GM23338 (cell line): ENCODE measurements around the gene SNAPC2. TPM values are rescaled to one million over a fixed set of nuclear protein-coding genes. Genes with fewer than 3 reads are reported as not detected.

Experiments
- ATAC-seq: fragments of 200-7000 bp; cut with Tn5 transposase; 3 replicates; pipeline ENCODE4 v1.9.1; 2020
- DNase-seq: peaks from one replicate; pipeline ENCODE4 v3.0.0-alpha.2; 2015; ENCODE audit warnings: low spot score
- H2AFZ ChIP-seq: fragments of 200-600 bp; sonication (generic); 2 replicates; pipeline ENCODE4 v1.8.0; 2016; ENCODE audit warnings: antibody characterized with exemption, mild to moderate bottlenecking, moderate library complexity
- H3F3A ChIP-seq: fragments of 200-600 bp; sonication (generic); replicated peaks from 2 replicates; pipeline ENCODE4 v1.8.0; 2017; ENCODE audit warnings: antibody characterized with exemption, mixed run types, low read depth
- H3K27ac ChIP-seq: fragments of 200-600 bp; sonication (generic); 2 replicates; pipeline ENCODE4 v1.6.1; 2016; ENCODE audit warnings: low read depth
- H3K27me3 ChIP-seq: fragments of 200-600 bp; sonication (generic); 2 replicates; pipeline ENCODE4 v1.8.0; 2016; ENCODE audit warnings: mild to moderate bottlenecking, mixed run types, moderate library complexity; ENCODE audit not compliant: insufficient read depth
- H3K36me3 ChIP-seq: fragments of 200-600 bp; sonication (generic); 2 replicates; pipeline ENCODE4 v1.8.0; 2016; ENCODE audit warnings: mild to moderate bottlenecking; ENCODE audit not compliant: insufficient read depth
- H3K4me1 ChIP-seq: fragments of 200-600 bp; sonication (generic); 2 replicates; pipeline ENCODE4 v1.8.0; 2016; ENCODE audit warnings: mild to moderate bottlenecking, moderate library complexity; ENCODE audit not compliant: insufficient read depth
- H3K4me2 ChIP-seq: fragments of 200-600 bp; sonication (generic); 2 replicates; pipeline ENCODE4 v1.7.1; 2017; ENCODE audit warnings: mixed run types
- H3K4me3 ChIP-seq: fragments of 200-600 bp; sonication (generic); 2 replicates; pipeline ENCODE4 v1.6.1; 2016; ENCODE audit warnings: mixed run types
- H3K79me2 ChIP-seq: fragments of 200-600 bp; sonication (generic); replicated peaks from 2 replicates; pipeline ENCODE4 v1.8.0; 2017; ENCODE audit warnings: mild to moderate bottlenecking; ENCODE audit not compliant: insufficient read depth
- H3K9me2 ChIP-seq: fragments of 200-600 bp; sonication (generic); 2 replicates; pipeline ENCODE4 v1.8.0; 2017; ENCODE audit not compliant: insufficient read depth
- H4K20me1 ChIP-seq: fragments of 200-600 bp; sonication (generic); replicated peaks from 2 replicates; pipeline ENCODE4 v1.8.0; 2017; ENCODE audit warnings: mild to moderate bottlenecking; ENCODE audit not compliant: insufficient read depth
- H3K27ac Mint-ChIP-seq: 2 replicates; pipeline ENCODE4 v1.8.0; 2020; ENCODE audit warnings: inconsistent platforms, mild to moderate bottlenecking, moderate library complexity, mixed read lengths
- H3K27me3 Mint-ChIP-seq: 3 replicates; pipeline ENCODE4 v1.8.0; 2022; ENCODE audit warnings: low read depth, mild to moderate bottlenecking, moderate library complexity, mixed read lengths, inconsistent platforms; ENCODE audit not compliant: insufficient read depth, poor library complexity
- H3K36me3 Mint-ChIP-seq: 3 replicates; pipeline ENCODE4 v1.8.0; 2021; ENCODE audit warnings: low read depth, mild to moderate bottlenecking, inconsistent platforms, moderate library complexity, mixed read lengths
- H3K4me1 Mint-ChIP-seq: 3 replicates; pipeline ENCODE4 v1.8.0; 2020; ENCODE audit warnings: mild to moderate bottlenecking, inconsistent platforms, mixed read lengths
- H3K4me3 Mint-ChIP-seq: 3 replicates; pipeline ENCODE4 v1.8.0; 2021; ENCODE audit warnings: moderate library complexity, mild to moderate bottlenecking, inconsistent platforms, mixed read lengths
- H3K9me3 Mint-ChIP-seq: 3 replicates; pipeline ENCODE4 v1.8.0; 2020; ENCODE audit warnings: moderate library complexity, mild to moderate bottlenecking, inconsistent platforms, mixed read lengths
- CREB1 ChIP-seq: fragments of 250-450 bp; sonication (Bioruptor Pico); IDR thresholded peaks from 2 replicates; pipeline ENCODE4 v1.5.0; 2020; ENCODE audit warnings: low read depth, mild to moderate bottlenecking, moderate library complexity
- EZH2 ChIP-seq: fragments of 200-600 bp; sonication (generic); IDR thresholded peaks from one replicate; pipeline ENCODE4 v1.8.0; 2017; ENCODE audit warnings: antibody characterized with exemption, mild to moderate bottlenecking, low read depth; ENCODE audit not compliant: unreplicated experiment
- EZH2phosphoT487 ChIP-seq: fragments of 200-600 bp; sonication (generic); IDR thresholded peaks from one replicate; pipeline ENCODE4 v1.8.1; 2018; ENCODE audit warnings: antibody characterized with exemption; ENCODE audit not compliant: unreplicated experiment
- JUNB ChIP-seq: IDR thresholded peaks from one replicate; pipeline ENCODE4 v1.6.1; 2016; ENCODE audit warnings: antibody characterized with exemption; ENCODE audit not compliant: unreplicated experiment
- NANOG ChIP-seq: IDR thresholded peaks from 2 replicates; pipeline ENCODE4 v1.6.1; 2016; ENCODE audit warnings: antibody characterized with exemption, borderline replicate concordance
- POLR2AphosphoS5 ChIP-seq: IDR thresholded peaks from 2 replicates; pipeline ENCODE4 v1.6.1; 2016; ENCODE audit warnings: antibody characterized with exemption, low read depth
- STAT1 ChIP-seq: IDR thresholded peaks from one replicate; pipeline ENCODE4 v1.6.1; 2016; ENCODE audit warnings: antibody characterized with exemption; ENCODE audit not compliant: unreplicated experiment
- ZNF114 ChIP-seq: fragments of 250-450 bp; sonication (Bioruptor Pico); IDR thresholded peaks from 2 replicates; pipeline ENCODE4 v1.5.0; 2020; ENCODE audit warnings: mild to moderate bottlenecking, moderate library complexity
- polyA plus RNA-seq: library from polyadenylated mRNA; unstranded; fragments of >200 nt; fragmentation: Nextera tagmentation; extraction: Ambion mirVana; gene quantifications from 2 replicates; pipeline ENCODE4 v1.2.1, GENCODE V29; 2016
- total RNA-seq: library from RNA; depleted of rRNA; stranded (reverse); fragments of >200 nt; shearing (Covaris generic); gene quantifications from 2 replicates; pipeline ENCODE4 v1.2.3, GENCODE V29; 2014
- TF ChIP-seq, protein P1 (sequence below), 2 experiments: fragments of 200-600 bp in 1 of 2; sonication (generic) in 1 of 2; conservative IDR thresholded peaks; 2 replicates each; pipeline versions ENCODE4 v1.5.1 to v1.6.1; 2016 to 2017; ENCODE audit warnings: antibody characterized with exemption in 2 of 2, low read depth in 2 of 2, mild to moderate bottlenecking in 2 of 2, moderate library complexity in 1 of 2
- TF ChIP-seq, protein P2 (sequence below): IDR thresholded peaks from 2 replicates; pipeline ENCODE4 v1.6.1; 2016; ENCODE audit warnings: antibody characterized with exemption
- TF ChIP-seq, protein P3 (sequence below): IDR thresholded peaks from one replicate; pipeline ENCODE4 v1.6.1; 2018; ENCODE audit warnings: antibody characterized with exemption; ENCODE audit not compliant: unreplicated experiment

Gene SNAPC2
- total and polyA plus RNA-seq, 2 experiments from 2014 or later: 17.1 to 25.1 TPM

DNA sequence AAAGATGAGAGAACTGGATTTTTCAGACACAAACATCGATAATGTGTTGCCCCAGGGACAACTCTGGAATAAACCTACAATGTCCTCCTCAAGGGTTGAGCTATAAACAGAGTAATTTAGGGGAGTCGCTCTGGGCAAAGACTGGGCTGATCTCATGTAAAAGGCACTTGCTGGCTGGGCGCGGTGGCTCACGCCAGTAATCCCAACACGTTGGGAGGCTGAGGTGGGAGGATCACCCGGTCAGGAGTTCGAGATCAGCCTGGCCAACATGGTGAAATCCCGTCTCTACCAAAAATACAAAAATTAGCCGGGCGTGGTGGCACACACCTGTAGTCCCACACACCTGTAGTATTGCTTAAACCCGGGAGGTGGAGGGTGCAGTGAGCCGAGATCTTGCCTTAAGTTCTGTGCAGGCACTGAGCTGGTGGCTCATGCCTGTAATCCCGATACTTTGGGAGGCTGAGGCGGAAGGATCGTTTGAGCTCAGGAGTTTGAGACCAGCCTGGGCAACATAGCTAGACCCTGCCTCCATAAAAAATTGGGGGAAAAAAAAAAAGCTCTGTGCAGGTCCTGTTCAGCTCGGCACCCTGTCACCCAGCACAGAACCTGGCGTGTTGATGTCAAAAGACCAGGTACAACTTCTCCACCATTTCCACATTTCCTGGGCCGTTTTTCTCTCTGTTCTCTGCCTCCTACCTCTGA lies 21.9 kb downstream of the SNAPC2 start:
- no peak overlapping the region for H2AFZ ChIP-seq
- H3K9me2 ChIP-seq: no peaks in the 10 kb centered on the region
- peak overlapping the region; percentile 94 for H3K4me3 Mint-ChIP-seq
- no peak overlapping the region; the same call in 1 of the 2 replicates for H3K27ac ChIP-seq
- H3K4me3 ChIP-seq: peak overlapping the region; percentile 99
- peaks cover 54% of the 10 kb centered on the region for H3K36me3 Mint-ChIP-seq
- peaks cover 61% of the 10 kb centered on the region for H3K79me2 ChIP-seq
- H3F3A ChIP-seq: peaks cover 13% of the 10 kb centered on the region; the same call in 1 of the 2 replicates
- H4K20me1 ChIP-seq: peaks cover 26% of the 10 kb centered on the region
- TF ChIP-seq ZNF114: no peak
- TF ChIP-seq, protein P1, sequence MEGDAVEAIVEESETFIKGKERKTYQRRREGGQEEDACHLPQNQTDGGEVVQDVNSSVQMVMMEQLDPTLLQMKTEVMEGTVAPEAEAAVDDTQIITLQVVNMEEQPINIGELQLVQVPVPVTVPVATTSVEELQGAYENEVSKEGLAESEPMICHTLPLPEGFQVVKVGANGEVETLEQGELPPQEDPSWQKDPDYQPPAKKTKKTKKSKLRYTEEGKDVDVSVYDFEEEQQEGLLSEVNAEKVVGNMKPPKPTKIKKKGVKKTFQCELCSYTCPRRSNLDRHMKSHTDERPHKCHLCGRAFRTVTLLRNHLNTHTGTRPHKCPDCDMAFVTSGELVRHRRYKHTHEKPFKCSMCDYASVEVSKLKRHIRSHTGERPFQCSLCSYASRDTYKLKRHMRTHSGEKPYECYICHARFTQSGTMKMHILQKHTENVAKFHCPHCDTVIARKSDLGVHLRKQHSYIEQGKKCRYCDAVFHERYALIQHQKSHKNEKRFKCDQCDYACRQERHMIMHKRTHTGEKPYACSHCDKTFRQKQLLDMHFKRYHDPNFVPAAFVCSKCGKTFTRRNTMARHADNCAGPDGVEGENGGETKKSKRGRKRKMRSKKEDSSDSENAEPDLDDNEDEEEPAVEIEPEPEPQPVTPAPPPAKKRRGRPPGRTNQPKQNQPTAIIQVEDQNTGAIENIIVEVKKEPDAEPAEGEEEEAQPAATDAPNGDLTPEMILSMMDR (conservative IDR thresholded peaks at IDR 0.05; ENCODE audit: low read depth in 2 of 2): no peak
- no peak for TF ChIP-seq STAT1
- TF ChIP-seq, protein P2, sequence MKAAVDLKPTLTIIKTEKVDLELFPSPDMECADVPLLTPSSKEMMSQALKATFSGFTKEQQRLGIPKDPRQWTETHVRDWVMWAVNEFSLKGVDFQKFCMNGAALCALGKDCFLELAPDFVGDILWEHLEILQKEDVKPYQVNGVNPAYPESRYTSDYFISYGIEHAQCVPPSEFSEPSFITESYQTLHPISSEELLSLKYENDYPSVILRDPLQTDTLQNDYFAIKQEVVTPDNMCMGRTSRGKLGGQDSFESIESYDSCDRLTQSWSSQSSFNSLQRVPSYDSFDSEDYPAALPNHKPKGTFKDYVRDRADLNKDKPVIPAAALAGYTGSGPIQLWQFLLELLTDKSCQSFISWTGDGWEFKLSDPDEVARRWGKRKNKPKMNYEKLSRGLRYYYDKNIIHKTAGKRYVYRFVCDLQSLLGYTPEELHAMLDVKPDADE: no peak
- no peak for TF ChIP-seq CREB1
- no peak for TF ChIP-seq EZH2
- no peak for TF ChIP-seq EZH2phosphoT487
- TF ChIP-seq, protein P3, sequence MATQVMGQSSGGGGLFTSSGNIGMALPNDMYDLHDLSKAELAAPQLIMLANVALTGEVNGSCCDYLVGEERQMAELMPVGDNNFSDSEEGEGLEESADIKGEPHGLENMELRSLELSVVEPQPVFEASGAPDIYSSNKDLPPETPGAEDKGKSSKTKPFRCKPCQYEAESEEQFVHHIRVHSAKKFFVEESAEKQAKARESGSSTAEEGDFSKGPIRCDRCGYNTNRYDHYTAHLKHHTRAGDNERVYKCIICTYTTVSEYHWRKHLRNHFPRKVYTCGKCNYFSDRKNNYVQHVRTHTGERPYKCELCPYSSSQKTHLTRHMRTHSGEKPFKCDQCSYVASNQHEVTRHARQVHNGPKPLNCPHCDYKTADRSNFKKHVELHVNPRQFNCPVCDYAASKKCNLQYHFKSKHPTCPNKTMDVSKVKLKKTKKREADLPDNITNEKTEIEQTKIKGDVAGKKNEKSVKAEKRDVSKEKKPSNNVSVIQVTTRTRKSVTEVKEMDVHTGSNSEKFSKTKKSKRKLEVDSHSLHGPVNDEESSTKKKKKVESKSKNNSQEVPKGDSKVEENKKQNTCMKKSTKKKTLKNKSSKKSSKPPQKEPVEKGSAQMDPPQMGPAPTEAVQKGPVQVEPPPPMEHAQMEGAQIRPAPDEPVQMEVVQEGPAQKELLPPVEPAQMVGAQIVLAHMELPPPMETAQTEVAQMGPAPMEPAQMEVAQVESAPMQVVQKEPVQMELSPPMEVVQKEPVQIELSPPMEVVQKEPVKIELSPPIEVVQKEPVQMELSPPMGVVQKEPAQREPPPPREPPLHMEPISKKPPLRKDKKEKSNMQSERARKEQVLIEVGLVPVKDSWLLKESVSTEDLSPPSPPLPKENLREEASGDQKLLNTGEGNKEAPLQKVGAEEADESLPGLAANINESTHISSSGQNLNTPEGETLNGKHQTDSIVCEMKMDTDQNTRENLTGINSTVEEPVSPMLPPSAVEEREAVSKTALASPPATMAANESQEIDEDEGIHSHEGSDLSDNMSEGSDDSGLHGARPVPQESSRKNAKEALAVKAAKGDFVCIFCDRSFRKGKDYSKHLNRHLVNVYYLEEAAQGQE: no peak
- no peak for TF ChIP-seq NANOG
- no peak for TF ChIP-seq JUNB
- no peak for TF ChIP-seq POLR2AphosphoS5
- H3K4me1 Mint-ChIP-seq: peaks cover 13% of the 10 kb centered on the region; the same call in 2 of the 3 replicates
- no peaks in the 10 kb centered on the region; the same call in 1 of the 2 replicates for H3K4me1 ChIP-seq
- no peak overlapping the region for H3K27ac Mint-ChIP-seq
- H3K9me3 Mint-ChIP-seq: peaks cover 14% of the 10 kb centered on the region
- peaks cover 12% of the 10 kb centered on the region for H3K36me3 ChIP-seq
- no peak for ATAC-seq
- H3K27me3 Mint-ChIP-seq: peaks cover 18% of the 10 kb centered on the region
- no peaks in the 10 kb centered on the region for H3K27me3 ChIP-seq
- DNase-seq: no peak
- H3K4me2 ChIP-seq: peak overlapping the region; percentile 94
